ENCODE measurements around the gene SIMC1.

DNA sequence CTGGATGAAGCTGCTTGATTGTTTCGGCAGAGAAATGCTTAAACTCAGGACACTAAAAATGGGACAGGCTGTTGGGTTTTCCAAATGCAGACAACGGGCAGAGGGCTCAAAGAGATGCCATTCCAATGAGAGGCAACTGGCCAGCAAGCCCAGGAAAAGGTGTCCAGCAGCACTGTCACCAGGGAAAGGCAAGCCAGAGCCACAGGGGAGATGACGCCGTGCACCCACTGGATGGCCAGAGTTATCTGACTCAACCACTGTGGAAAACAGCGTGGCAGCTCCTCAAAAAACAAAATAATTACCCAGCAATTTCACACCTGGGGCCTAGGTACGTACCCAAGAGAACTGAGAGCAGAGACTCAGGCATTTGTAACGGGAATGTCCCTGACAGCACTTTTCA, 48.4 kb upstream of the SIMC1 start:
- TF ChIP-seq, protein P1, sequence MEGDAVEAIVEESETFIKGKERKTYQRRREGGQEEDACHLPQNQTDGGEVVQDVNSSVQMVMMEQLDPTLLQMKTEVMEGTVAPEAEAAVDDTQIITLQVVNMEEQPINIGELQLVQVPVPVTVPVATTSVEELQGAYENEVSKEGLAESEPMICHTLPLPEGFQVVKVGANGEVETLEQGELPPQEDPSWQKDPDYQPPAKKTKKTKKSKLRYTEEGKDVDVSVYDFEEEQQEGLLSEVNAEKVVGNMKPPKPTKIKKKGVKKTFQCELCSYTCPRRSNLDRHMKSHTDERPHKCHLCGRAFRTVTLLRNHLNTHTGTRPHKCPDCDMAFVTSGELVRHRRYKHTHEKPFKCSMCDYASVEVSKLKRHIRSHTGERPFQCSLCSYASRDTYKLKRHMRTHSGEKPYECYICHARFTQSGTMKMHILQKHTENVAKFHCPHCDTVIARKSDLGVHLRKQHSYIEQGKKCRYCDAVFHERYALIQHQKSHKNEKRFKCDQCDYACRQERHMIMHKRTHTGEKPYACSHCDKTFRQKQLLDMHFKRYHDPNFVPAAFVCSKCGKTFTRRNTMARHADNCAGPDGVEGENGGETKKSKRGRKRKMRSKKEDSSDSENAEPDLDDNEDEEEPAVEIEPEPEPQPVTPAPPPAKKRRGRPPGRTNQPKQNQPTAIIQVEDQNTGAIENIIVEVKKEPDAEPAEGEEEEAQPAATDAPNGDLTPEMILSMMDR (IDR thresholded peaks at IDR 0.05 in 2 of 3, conservative IDR thresholded peaks at IDR 0.05 in 1 of 3; ENCODE audit: borderline replicate concordance in 1 of 3, insufficient read depth in 1 of 3, low read depth in 2 of 3, low read length in 2 of 3), result no peak
- TF ChIP-seq, protein P2, sequence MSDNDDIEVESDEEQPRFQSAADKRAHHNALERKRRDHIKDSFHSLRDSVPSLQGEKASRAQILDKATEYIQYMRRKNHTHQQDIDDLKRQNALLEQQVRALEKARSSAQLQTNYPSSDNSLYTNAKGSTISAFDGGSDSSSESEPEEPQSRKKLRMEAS (IDR thresholded peaks at IDR 0.05), result no peak
- TF ChIP-seq POLR2A (IDR thresholded peaks at IDR 0.05; ENCODE audit: borderline replicate concordance, extremely low read depth, insufficient read depth, insufficient read length), result no peak
- no peak for TF ChIP-seq JUND (IDR thresholded peaks at IDR 0.05)
- no peak for TF ChIP-seq POLR2AphosphoS5 (IDR thresholded peaks at IDR 0.05; ENCODE audit: low read depth, low read length)
- TF ChIP-seq ZNF274 (IDR thresholded peaks at IDR 0.05; ENCODE audit: low read depth, low read length), result no peak
- no peak for TF ChIP-seq SP1 (IDR thresholded peaks at IDR 0.05; ENCODE audit: low read depth)
- TF ChIP-seq EZH2 (IDR thresholded peaks at IDR 0.05), result no peak
